K562 (cell line): ENCODE results near the gene NOTCH1. TPM values are rescaled to one million over a fixed set of nuclear protein-coding genes. Genes with fewer than 3 reads are reported as not detected.

Experiments used
- ATAC-seq: fragments of 200-7000 bp; cut with Tn5 transposase; 3 replicates; pipeline ENCODE4 v1.9.1; 2020; ENCODE audit warnings: moderate library complexity
- BruUV-seq: library from RNA; stranded (reverse); fragments of 400-500 nt; replicated peaks from 2 replicates; lab custom pipeline; 2021; lab: Mats Ljungman, UMichigan
- CTCF ChIA-PET: fragments of 300-600 bp; formaldehyde crosslinking; extraction: SDS; loops from one replicate; lab custom pipeline; 2021; ENCODE audit warnings: low intra/inter-chr PET ratio; lab: Yijun Ruan, JAX
- POLR2A ChIA-PET: fragments of 300-600, 350-650 bp; sonication (Branson Sonifier 250); formaldehyde crosslinking; extraction: SDS; loops from one replicate; lab custom pipeline; 2021; ENCODE audit warnings: antibody characterized with exemption, inconsistent platforms; lab: Yijun Ruan, JAX
- DNase-seq, 4 experiments: peaks; one replicate each; pipeline versions ENCODE4 v3.0.0 to v3.0.0-alpha.2; 2011 to 2018; ENCODE audit warnings: low spot score in 3 of 4, mixed read lengths in 3 of 4; ENCODE audit errors: extremely low read depth in 1 of 4
- FAIRE-seq: peaks from 2 replicates; lab custom pipeline; 2011; peaks lifted over from hg19 to GRCh38; lab: Jason Lieb, UNC
- H2AFZ ChIP-seq: 2 replicates; pipeline ENCODE4 v1.6.0; 2011; ENCODE audit warnings: low read depth, low read length, control low read depth, inconsistent platforms
- H3K27ac ChIP-seq: fragments of 200-600 bp; 3 replicates; pipeline ENCODE4 v1.8.0; 2011; ENCODE audit warnings: low read depth, mild to moderate bottlenecking, control low read depth, inconsistent platforms, low read length, moderate library complexity, mixed read lengths; ENCODE audit errors: extremely low read depth
- H3K27me3 ChIP-seq, 2 experiments: fragments of 300-600 bp in 1 of 2; 2 replicates in 1 of 2; 3 replicates in 1 of 2; pipeline versions ENCODE4 v1.6.0 to v1.8.0; 2011; ENCODE audit warnings: inconsistent platforms in 2 of 2, low read length in 2 of 2, mild to moderate bottlenecking in 1 of 2, mixed read lengths in 1 of 2, moderate library complexity in 1 of 2; ENCODE audit not compliant: control insufficient read depth in 2 of 2, insufficient read depth in 2 of 2
- H3K36me3 ChIP-seq: fragments of 300-600 bp; 3 replicates; pipeline ENCODE4 v1.8.0; 2011; ENCODE audit warnings: mild to moderate bottlenecking, low read length, inconsistent platforms; ENCODE audit not compliant: control insufficient read depth, insufficient read depth
- H3K4me1 ChIP-seq, 2 experiments: fragments of 200-600 bp in 1 of 2; replicated peaks in 1 of 2; 2 replicates in 1 of 2; 3 replicates in 1 of 2; pipeline versions ENCODE4 v1.5.1 to v1.8.0; 2011; ENCODE audit warnings: inconsistent platforms in 2 of 2, low read length in 2 of 2, mild to moderate bottlenecking in 1 of 2, mixed read lengths in 1 of 2, moderate library complexity in 1 of 2; ENCODE audit not compliant: control insufficient read depth in 2 of 2, insufficient read depth in 2 of 2
- H3K4me2 ChIP-seq: 2 replicates; pipeline ENCODE4 v1.6.1; 2011; ENCODE audit warnings: low read length, control low read depth, inconsistent platforms, mixed read lengths; ENCODE audit not compliant: insufficient read depth
- H3K4me3 ChIP-seq: fragments of 200-600 bp; sonication (generic), shearing (Covaris generic); 2 replicates; pipeline ENCODE4 v1.5.1; 2016; ENCODE audit warnings: control low read depth, inconsistent platforms
- H3K79me2 ChIP-seq: fragments of 200-600 bp; 3 replicates; pipeline ENCODE4 v1.8.0; 2011; ENCODE audit warnings: low read length, inconsistent platforms; ENCODE audit not compliant: control insufficient read depth, insufficient read depth
- H3K9ac ChIP-seq, 2 experiments: 2 replicates each; pipeline versions ENCODE4 v1.6.0 to v1.6.1; 2011; ENCODE audit warnings: low read depth in 2 of 2, low read length in 2 of 2, control low read depth in 1 of 2, inconsistent platforms in 1 of 2, mild to moderate bottlenecking in 1 of 2, mixed read lengths in 1 of 2; ENCODE audit not compliant: insufficient read depth in 1 of 2
- H3K9me1 ChIP-seq: one replicate; pipeline ENCODE4 v1.6.0; 2011; ENCODE audit warnings: inconsistent platforms, mild to moderate bottlenecking, low read length, moderate library complexity; ENCODE audit not compliant: control insufficient read depth, insufficient read depth
- H3K9me3 ChIP-seq: replicated peaks from 2 replicates; pipeline ENCODE4 v1.5.1; 2011; ENCODE audit warnings: low read depth, low read length, inconsistent platforms; ENCODE audit not compliant: control insufficient read depth, insufficient read depth
- H4K20me1 ChIP-seq: replicated peaks from 2 replicates; pipeline ENCODE4 v1.6.1; 2011; ENCODE audit warnings: low read length, inconsistent platforms, mixed read lengths; ENCODE audit not compliant: control insufficient read depth, insufficient read depth
- ERF ChIP-seq: fragments of 450-650 bp; formaldehyde crosslinking; IDR thresholded peaks from 2 replicates; pipeline ENCODE4 v1.4.0; 2020; ENCODE audit warnings: mild to moderate bottlenecking, mixed read lengths
- EZH2 ChIP-seq: IDR thresholded peaks from 2 replicates; pipeline ENCODE4 v1.6.1; 2012; ENCODE audit warnings: low read depth, mild to moderate bottlenecking, inconsistent platforms, low read length, borderline replicate concordance
- HMG20B ChIP-seq: fragments of 250-450 bp; sonication (Bioruptor Pico); IDR thresholded peaks from 2 replicates; pipeline ENCODE4 v1.5.0; 2021; ENCODE audit warnings: mild to moderate bottlenecking
- PCBP1 ChIP-seq: fragments of 200-400 bp; formaldehyde crosslinking; IDR thresholded peaks from 2 replicates; pipeline ENCODE4 v1.6.1; 2018; ENCODE audit warnings: mild to moderate bottlenecking, low read depth, low read length; ENCODE audit not compliant: poor library complexity, severe bottlenecking
- SAP30 ChIP-seq: fragments of 200-600 bp; sonication (generic); IDR thresholded peaks from 2 replicates; pipeline ENCODE4 v1.6.1; 2012; ENCODE audit warnings: borderline replicate concordance, low read depth, mild to moderate bottlenecking, moderate library complexity, low read length, control low read depth, inconsistent platforms; ENCODE audit not compliant: insufficient read depth, poor library complexity, severe bottlenecking
- SP1 ChIP-seq: sonication (generic); formaldehyde crosslinking; IDR thresholded peaks from 2 replicates; pipeline ENCODE4 v1.8.1; 2022; ENCODE audit warnings: mild to moderate bottlenecking, missing genetic modification reagents
- ZNF23 ChIP-seq: fragments of 250-450 bp; sonication (Bioruptor Pico); IDR thresholded peaks from 2 replicates; pipeline ENCODE4 v1.4.0; 2020; ENCODE audit warnings: mild to moderate bottlenecking
- ZNF584 ChIP-seq: fragments of 200-800 bp; sonication (Bioruptor generic); IDR thresholded peaks from 2 replicates; pipeline ENCODE4 v1.6.1; 2016; ENCODE audit warnings: low read depth, mild to moderate bottlenecking, missing genetic modification characterization, missing compliant biosample characterization
- ZNF764 ChIP-seq: fragments of 250-450 bp; sonication (Bioruptor Pico); IDR thresholded peaks from 2 replicates; pipeline ENCODE4 v1.4.0; 2020; ENCODE audit warnings: low read depth, mild to moderate bottlenecking, moderate library complexity
- WGBS: fragments of 100-300 bp; shearing (Covaris generic); methylation state at CpG from one replicate; pipeline ENCODE4 v1.1.6; 2016; ENCODE audit warnings: low coverage, mixed read lengths; ENCODE audit not compliant: insufficient coverage; ENCODE audit errors: missing lambda C conversion rate; 5-methylcytosine and 5-hydroxymethylcytosine counted together
- in situ Hi-C: fragments of 300-500 bp; cut with MboI; formaldehyde crosslinking; loops from 4 replicates; pipeline ENCODE4 v1.15.0; 2018; ENCODE audit warnings: inconsistent platforms, mixed read lengths
- intact Hi-C: fragments of 100-400 bp; cut with micrococcal nuclease; formaldehyde crosslinking; loops from 2 replicates; pipeline ENCODE4 v1.14.2; 2022
- polyA plus RNA-seq, 8 experiments: library from polyadenylated mRNA; depleted of rRNA in 4 of 8; stranded (reverse) in 5 of 8; unstranded in 3 of 8; fragments of >200 nt; fragmentation: Nextera tagmentation in 2 of 8; fragmentation: Illumina TruSeq in 1 of 8; extraction: Ambion mirVana in 2 of 8; extraction: Trizol in 1 of 8; gene quantifications; 2 replicates each; pipeline versions ENCODE4 v1.2.1 to v1.2.3, GENCODE V29; 2011 to 2014; ENCODE audit warnings: inconsistent platforms in 1 of 8, missing spikeins in 1 of 8
- total RNA-seq, 7 experiments: library from RNA; depleted of rRNA in 6 of 7; stranded (reverse); fragments of >200 nt in 6 of 7; fragmentation: Illumina TruSeq in 2 of 7; extraction: Trizol in 2 of 7; gene quantifications; 2 replicates each; pipeline versions ENCODE4 v1.2.1 to v1.2.3, GENCODE V29; 2011 to 2021; ENCODE audit warnings: low replicate concordance in 1 of 7
- TF ChIP-seq, protein P1 (sequence below): fragments of 250-450 bp; sonication (Bioruptor Pico); IDR thresholded peaks from 2 replicates; pipeline ENCODE4 v1.8.0; 2022; ENCODE audit warnings: moderate library complexity, mild to moderate bottlenecking, inconsistent platforms

The NOTCH1 gene
- total and polyA plus RNA-seq, 9 of the 15 experiments (the other 6 are each of a cell fraction or from before 2014, with no cell fraction given): 0.03 to 31.4 (median 2.3) TPM

DNA sequence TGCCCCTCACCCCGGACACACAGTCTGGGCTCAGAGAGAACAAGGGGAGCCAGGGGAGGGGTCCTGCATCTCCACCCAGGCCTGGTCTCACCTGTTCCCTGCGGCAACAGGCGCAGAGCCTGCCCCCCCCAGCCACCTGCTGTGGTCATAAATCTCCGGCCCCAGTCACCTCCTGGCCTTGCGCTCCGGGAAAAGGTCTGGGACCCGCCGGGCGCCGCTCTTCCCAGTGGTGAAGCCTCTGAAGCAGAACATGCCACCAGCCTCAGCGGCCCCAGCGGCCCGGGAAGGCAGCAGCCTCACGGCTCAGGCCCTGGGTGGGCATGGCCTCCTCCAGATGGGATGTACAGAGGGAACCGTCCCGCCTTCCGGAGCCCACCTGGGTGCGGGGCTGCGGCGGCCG lies 20.6 kb downstream of the NOTCH1 start:
- CTCF ChIA-PET: no interaction called here
- no peak overlapping the region for H3K27ac ChIP-seq

More for the DNA sequence above, 20.6 kb downstream of the NOTCH1 start:
- TF ChIP-seq ZNF764 (CRISPR knock-in tag) (no peak), SAP30 (no peak), HMG20B (CRISPR knock-in tag) (no peak), SP1 (CRISPR knock-in tag) (no peak), ZNF23 (CRISPR knock-in tag) (no peak), EZH2 (no peak), ZNF584 (CRISPR knock-in tag) (no peak), PCBP1 (no peak), ERF (no peak)
- TF ChIP-seq, protein P1, sequence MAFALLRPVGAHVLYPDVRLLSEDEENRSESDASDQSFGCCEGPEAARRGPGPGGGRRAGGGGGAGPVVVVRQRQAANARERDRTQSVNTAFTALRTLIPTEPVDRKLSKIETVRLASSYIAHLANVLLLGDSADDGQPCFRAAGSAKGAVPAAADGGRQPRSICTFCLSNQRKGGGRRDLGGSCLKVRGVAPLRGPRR (CRISPR knock-in tag): no peak
- H2AFZ ChIP-seq: no peak overlapping the region
- peaks cover 6% of the 10 kb centered on the region; the same call in 1 of the 3 replicates for H3K79me2 ChIP-seq
- in situ Hi-C loops: no loop called here
- ATAC-seq (no peak), DNase-seq (no peak), FAIRE-seq (no peak)
- intact Hi-C loops: no loop called here
- 90% methylated on average over 5 of the region's 21 CpGs for WGBS
- 0 out of 2 replicates have a peak, but pooled peaks cover 6% of the 10 kb centered on the region for H4K20me1 ChIP-seq
- H3K4me1 ChIP-seq: peaks cover 0 to 87% of the 10 kb centered on the region in 2 experiments; a peak in 3 of 5 replicates
- POLR2A ChIA-PET: no interaction called here
- no peaks in the 10 kb centered on the region for H3K9me1 ChIP-seq
- no peak overlapping the region for H3K4me3 ChIP-seq
- no peaks in the 10 kb centered on the region for H3K9me3 ChIP-seq
- BruUV-seq: no TSS peak
- no peak overlapping the region; a peak in 1 of 4 replicates for H3K9ac ChIP-seq
- H3K4me2 ChIP-seq: no peak overlapping the region
- no peaks in the 10 kb centered on the region for H3K27me3 ChIP-seq
- peaks cover 4% of the 10 kb centered on the region; the same call in 1 of the 3 replicates for H3K36me3 ChIP-seq
